Measurements from ENCODE around the gene SLC1A4.

- TF ChIP-seq CTCF (IDR thresholded peaks at IDR 0.05) (no peak), POLR2AphosphoS5 (IDR thresholded peaks at IDR 0.05; ENCODE audit: low read depth, low read length) (no peak), REST (IDR thresholded peaks at IDR 0.05; ENCODE audit: insufficient read depth in 1 of 2, low read depth in 2 of 2, low read length in 1 of 2) (no peak)
These were observed 46.5 kb upstream of the SLC1A4 start for GRCh38 chr2:64942693-64943092.

Measured in Panc1 (cell line).